MM.1S (cell line): ENCODE data around the gene LOXL1.

ENCODE experiments used
- DNase-seq: peaks from one replicate; pipeline ENCODE4 v3.0.0-alpha.2; 2015
- H2AFZ ChIP-seq: fragments of 300-600 bp; sonication (generic); 2 replicates; pipeline ENCODE4 v1.6.0; 2016; ENCODE audit warnings: antibody characterized with exemption, low read length
- H3F3A ChIP-seq: fragments of 300-600 bp; sonication (generic); 2 replicates; pipeline ENCODE4 v1.6.1; 2016; ENCODE audit warnings: mild to moderate bottlenecking, antibody characterized with exemption, low read length, moderate library complexity, mixed read lengths; ENCODE audit not compliant: insufficient read depth
- H3K27ac ChIP-seq: fragments of 300-600 bp; sonication (generic); 2 replicates; pipeline ENCODE4 v1.5.1; 2016; ENCODE audit warnings: mild to moderate bottlenecking, low read length
- H3K27me3 ChIP-seq: fragments of 300-600 bp; sonication (generic); replicated peaks from 2 replicates; pipeline ENCODE4 v1.6.0; 2016; ENCODE audit warnings: low read length; ENCODE audit not compliant: insufficient read depth
- H3K36me3 ChIP-seq: fragments of 300-600 bp; sonication (generic); replicated peaks from 2 replicates; pipeline ENCODE4 v1.6.1; 2016; ENCODE audit warnings: mild to moderate bottlenecking, low read length, mixed read lengths; ENCODE audit not compliant: insufficient read depth
- H3K4me1 ChIP-seq: fragments of 300-600 bp; sonication (generic); 2 replicates; pipeline ENCODE4 v1.6.1; 2016; ENCODE audit warnings: low read length, mixed read lengths
- H3K4me2 ChIP-seq: fragments of 300-600 bp; sonication (generic); 2 replicates; pipeline ENCODE4 v1.6.0; 2016; ENCODE audit warnings: low read depth, low read length
- H3K4me3 ChIP-seq: fragments of 300-600 bp; sonication (generic); 2 replicates; pipeline ENCODE4 v1.5.1; 2016; ENCODE audit warnings: low read length, mixed read lengths
- H3K79me2 ChIP-seq: fragments of 300-600 bp; sonication (generic); 2 replicates; pipeline ENCODE4 v1.6.1; 2016; ENCODE audit warnings: mixed run types, low read length, mixed read lengths
- H3K9ac ChIP-seq: fragments of 300-600 bp; sonication (generic); 2 replicates; pipeline ENCODE4 v1.6.1; 2016; ENCODE audit warnings: low read length, mixed read lengths
- H3K9me2 ChIP-seq: fragments of 300-600 bp; sonication (generic); replicated peaks from 2 replicates; pipeline ENCODE4 v1.6.1; 2016; ENCODE audit warnings: mild to moderate bottlenecking, low read length, mixed read lengths; ENCODE audit not compliant: insufficient read depth
- H3K9me3 ChIP-seq: fragments of 300-600 bp; sonication (generic); replicated peaks from 2 replicates; pipeline ENCODE4 v1.6.1; 2016; ENCODE audit warnings: mild to moderate bottlenecking, low read length, mixed read lengths; ENCODE audit not compliant: insufficient read depth
- H4K20me1 ChIP-seq: fragments of 300-600 bp; sonication (generic); 2 replicates; pipeline ENCODE4 v1.6.1; 2016; ENCODE audit warnings: mild to moderate bottlenecking, low read length, moderate library complexity, mixed read lengths; ENCODE audit not compliant: insufficient read depth
- EZH2 ChIP-seq: fragments of 300-600 bp; sonication (generic); optimal IDR thresholded peaks from 2 replicates; pipeline ENCODE3; 2017; ENCODE audit warnings: low read depth, mild to moderate bottlenecking, antibody characterized with exemption, low read length, mixed read lengths
- EZH2phosphoT487 ChIP-seq: fragments of 300-600 bp; sonication (generic); IDR thresholded peaks from 2 replicates; pipeline ENCODE4 v1.6.1; 2018; ENCODE audit warnings: antibody characterized with exemption, low read length
- TF ChIP-seq, protein P1 (sequence below): fragments of 300-600 bp; sonication (generic); IDR thresholded peaks from 2 replicates; pipeline ENCODE4 v1.5.1; 2016; ENCODE audit warnings: antibody characterized with exemption, low read length, mixed read lengths

Gene LOXL1

DNA sequence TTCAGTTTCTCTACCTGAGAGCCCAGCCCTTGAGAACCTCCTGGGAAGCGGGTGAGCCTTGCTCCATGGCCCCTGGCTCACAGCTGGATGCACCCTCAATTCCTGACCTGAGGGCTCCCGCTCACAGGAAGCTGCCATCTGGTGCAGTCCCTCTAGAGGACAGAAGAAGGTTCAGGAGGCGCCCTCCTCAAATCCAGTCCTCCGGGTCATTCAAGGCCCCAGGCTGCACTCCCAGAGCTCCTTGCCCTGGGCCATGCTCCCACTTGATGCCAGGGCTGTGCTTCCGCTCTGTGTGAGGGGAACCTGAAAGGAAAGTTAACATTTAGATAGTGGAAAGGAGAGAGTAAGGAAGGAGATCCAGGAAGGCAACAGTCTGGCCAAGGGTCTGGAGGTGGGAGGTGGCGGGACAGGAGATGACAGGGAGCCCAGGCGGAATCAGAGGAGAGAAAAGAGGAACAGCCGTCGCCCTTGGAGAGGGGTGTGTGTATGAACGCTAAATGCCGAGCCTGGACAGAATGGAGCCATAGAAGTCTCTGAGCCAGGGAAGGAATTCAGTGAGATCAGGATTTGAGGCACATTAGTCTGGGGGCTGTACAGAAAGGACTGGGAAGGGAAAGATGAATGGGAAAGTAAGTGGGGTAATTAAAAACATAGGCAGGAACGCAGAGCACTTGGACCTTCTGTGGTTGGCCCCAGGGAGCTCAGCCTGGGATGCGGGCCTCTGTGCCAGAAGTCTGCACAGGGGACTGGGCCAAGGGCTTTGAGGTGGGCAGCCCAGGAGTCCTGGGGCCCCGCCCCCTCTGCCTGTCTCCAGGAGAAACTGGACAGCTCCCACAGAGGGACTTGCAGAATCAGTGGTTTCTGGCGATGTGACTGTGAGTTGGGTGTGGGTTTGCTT, 26.8 kb upstream of the LOXL1 start:
- TF ChIP-seq, protein P1, sequence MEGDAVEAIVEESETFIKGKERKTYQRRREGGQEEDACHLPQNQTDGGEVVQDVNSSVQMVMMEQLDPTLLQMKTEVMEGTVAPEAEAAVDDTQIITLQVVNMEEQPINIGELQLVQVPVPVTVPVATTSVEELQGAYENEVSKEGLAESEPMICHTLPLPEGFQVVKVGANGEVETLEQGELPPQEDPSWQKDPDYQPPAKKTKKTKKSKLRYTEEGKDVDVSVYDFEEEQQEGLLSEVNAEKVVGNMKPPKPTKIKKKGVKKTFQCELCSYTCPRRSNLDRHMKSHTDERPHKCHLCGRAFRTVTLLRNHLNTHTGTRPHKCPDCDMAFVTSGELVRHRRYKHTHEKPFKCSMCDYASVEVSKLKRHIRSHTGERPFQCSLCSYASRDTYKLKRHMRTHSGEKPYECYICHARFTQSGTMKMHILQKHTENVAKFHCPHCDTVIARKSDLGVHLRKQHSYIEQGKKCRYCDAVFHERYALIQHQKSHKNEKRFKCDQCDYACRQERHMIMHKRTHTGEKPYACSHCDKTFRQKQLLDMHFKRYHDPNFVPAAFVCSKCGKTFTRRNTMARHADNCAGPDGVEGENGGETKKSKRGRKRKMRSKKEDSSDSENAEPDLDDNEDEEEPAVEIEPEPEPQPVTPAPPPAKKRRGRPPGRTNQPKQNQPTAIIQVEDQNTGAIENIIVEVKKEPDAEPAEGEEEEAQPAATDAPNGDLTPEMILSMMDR = no peak
- TF ChIP-seq EZH2phosphoT487 (no peak), EZH2 (no peak)
- Histone ChIP-seq H3F3A (no peaks in the 10 kb centered on the region), H3K4me3 (no peak overlapping the region), H3K9me2 (no peaks in the 10 kb centered on the region), H3K27ac (no peak overlapping the region), H3K36me3 (no peaks in the 10 kb centered on the region), H2AFZ (no peak overlapping the region), H3K4me1 (no peaks in the 10 kb centered on the region), H3K27me3 (peaks cover 20% of the 10 kb centered on the region; the same call in 1 of the 2 replicates), H3K79me2 (no peaks in the 10 kb centered on the region), H4K20me1 (no peaks in the 10 kb centered on the region), H3K9me3 (no peaks in the 10 kb centered on the region), H3K4me2 (no peak overlapping the region), H3K9ac (no peak overlapping the region)
- no peak for DNase-seq

DNA sequence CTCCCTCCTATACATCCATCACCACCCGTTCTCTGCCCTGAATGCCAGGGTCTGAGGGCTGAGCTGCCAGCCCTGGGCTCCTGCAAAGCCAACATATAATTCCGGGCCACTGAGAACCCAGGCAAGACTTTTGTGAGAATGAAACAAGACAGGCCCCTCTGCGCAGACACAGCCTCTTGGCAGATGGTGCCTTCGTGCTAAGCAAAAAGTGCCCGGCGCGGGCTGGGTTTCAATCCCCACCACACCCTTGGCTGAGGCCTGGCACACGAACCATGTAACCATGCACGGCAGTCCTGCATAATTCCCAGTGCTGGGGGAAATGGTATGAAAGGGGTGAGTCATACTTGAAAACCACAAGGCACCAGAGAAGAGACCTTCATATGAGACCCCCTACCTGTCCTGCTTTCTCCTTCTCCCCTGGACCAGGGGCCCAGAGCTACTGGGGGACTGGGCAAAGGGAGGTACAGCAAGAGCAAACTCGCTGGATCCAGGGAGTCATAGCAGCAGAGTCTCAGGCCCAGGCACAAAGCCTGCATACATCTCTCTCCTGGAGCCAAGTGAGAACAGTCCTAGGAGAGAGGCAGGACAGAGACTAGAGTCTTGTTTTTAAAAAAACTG, 26.1 kb upstream of the LOXL1 start:
- no peaks in the 10 kb centered on the region for H3K9me3 ChIP-seq
- no peaks in the 10 kb centered on the region for H3K36me3 ChIP-seq
- no peak for TF ChIP-seq EZH2phosphoT487
- TF ChIP-seq EZH2 = no peak
- TF ChIP-seq, protein P1 = no peak
- no peak overlapping the region for H3K4me3 ChIP-seq
- H4K20me1 ChIP-seq = no peaks in the 10 kb centered on the region
- no peak for DNase-seq
- H3K79me2 ChIP-seq = no peaks in the 10 kb centered on the region
- H3F3A ChIP-seq = no peaks in the 10 kb centered on the region
- H2AFZ ChIP-seq = no peak overlapping the region
- H3K9ac ChIP-seq = no peak overlapping the region
- H3K4me1 ChIP-seq = no peaks in the 10 kb centered on the region
- no peaks in the 10 kb centered on the region for H3K9me2 ChIP-seq
- no peak overlapping the region for H3K4me2 ChIP-seq
- H3K27me3 ChIP-seq = peaks cover 20% of the 10 kb centered on the region; the same call in 1 of the 2 replicates
- H3K27ac ChIP-seq = no peak overlapping the region

DNA sequence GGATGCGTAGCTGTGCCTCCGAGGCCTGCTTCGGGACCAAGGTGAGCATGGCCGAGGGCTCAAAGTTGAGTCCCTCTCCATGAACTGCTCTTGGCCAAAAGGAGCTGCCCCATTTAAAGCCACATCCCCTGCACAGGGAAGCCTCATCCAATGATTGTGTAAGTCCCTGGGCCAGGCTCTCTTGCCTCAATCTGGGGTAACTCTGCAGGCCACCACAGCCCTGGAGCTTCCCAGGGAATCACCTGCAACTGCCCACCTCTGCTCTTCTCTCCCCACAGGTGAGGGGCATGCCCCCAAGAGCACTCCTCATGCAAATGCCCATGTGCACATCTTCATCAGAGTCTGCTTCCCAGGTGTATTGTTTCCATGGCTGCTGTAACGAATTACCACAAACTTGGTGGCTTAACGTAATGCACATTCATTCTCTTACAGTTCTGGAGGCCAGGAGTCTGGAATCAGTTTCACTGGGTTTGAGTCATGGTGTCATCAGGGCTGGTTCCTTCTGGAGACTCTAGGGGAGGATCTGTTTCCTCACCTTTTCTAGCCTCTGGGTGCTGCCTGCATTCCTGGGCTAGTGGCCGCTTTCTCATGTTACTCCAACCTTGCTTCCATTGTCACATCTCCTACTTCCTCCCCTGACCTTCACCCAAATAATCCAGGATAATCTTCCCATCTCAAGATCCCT, 25.0 kb upstream of the LOXL1 start:
- Histone ChIP-seq H3K79me2 (no peaks in the 10 kb centered on the region), H3K9me2 (no peaks in the 10 kb centered on the region), H3K9me3 (no peaks in the 10 kb centered on the region), H3K4me3 (no peak overlapping the region), H3F3A (no peaks in the 10 kb centered on the region), H3K27me3 (peaks cover 10% of the 10 kb centered on the region; the same call in 1 of the 2 replicates), H3K9ac (no peak overlapping the region), H3K27ac (no peak overlapping the region), H3K4me2 (no peak overlapping the region), H3K36me3 (no peaks in the 10 kb centered on the region), H4K20me1 (no peaks in the 10 kb centered on the region), H2AFZ (no peak overlapping the region), H3K4me1 (no peaks in the 10 kb centered on the region)
- no peak for DNase-seq
- no peak for TF ChIP-seq EZH2
- TF ChIP-seq, protein P1 = no peak
- TF ChIP-seq EZH2phosphoT487 = no peak
